Measurements from ENCODE around the gene MRPL46. TPM values are rescaled to one million over a fixed set of nuclear protein-coding genes. Genes with fewer than 3 reads are reported as not detected.
A peak's percentile ranks its signal among the peaks of the same experiment; 100 is the strongest.

MRPL46 gene
- total RNA-seq, 6 donors from 2014 or later = 8.7 to 23.1 (median 17.6) TPM

DNA sequence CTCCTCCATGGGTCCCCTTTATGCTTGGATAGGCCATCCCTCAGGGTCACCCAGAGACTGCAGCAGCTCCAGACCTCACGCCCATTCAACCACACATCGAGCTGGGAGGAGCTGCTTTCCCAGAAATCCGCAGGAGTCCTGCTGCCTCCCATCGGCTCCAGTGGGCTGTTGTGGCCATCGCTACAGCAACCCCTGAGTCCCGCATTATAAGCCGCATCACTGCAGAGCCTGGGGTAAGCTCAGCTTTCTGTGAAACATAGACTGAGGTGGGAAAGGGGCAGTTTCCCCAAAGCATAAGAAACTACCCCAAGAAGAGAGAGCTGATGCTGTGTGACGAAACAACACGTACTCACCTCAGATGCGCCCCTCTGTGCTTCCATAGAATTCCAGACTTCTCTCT is 35.7 kb downstream of the MRPL46 start:
- no peaks in the 10 kb centered on the region for H3K9me3 ChIP-seq
- H3K4me3 ChIP-seq = no peak overlapping the region
- TF ChIP-seq EP300 (IDR thresholded peaks at IDR 0.05) (no peak), POLR2A (IDR thresholded peaks at IDR 0.05) (no peak), POLR2AphosphoS5 (IDR thresholded peaks at IDR 0.05) (no peak)
- TF ChIP-seq, protein P1, sequence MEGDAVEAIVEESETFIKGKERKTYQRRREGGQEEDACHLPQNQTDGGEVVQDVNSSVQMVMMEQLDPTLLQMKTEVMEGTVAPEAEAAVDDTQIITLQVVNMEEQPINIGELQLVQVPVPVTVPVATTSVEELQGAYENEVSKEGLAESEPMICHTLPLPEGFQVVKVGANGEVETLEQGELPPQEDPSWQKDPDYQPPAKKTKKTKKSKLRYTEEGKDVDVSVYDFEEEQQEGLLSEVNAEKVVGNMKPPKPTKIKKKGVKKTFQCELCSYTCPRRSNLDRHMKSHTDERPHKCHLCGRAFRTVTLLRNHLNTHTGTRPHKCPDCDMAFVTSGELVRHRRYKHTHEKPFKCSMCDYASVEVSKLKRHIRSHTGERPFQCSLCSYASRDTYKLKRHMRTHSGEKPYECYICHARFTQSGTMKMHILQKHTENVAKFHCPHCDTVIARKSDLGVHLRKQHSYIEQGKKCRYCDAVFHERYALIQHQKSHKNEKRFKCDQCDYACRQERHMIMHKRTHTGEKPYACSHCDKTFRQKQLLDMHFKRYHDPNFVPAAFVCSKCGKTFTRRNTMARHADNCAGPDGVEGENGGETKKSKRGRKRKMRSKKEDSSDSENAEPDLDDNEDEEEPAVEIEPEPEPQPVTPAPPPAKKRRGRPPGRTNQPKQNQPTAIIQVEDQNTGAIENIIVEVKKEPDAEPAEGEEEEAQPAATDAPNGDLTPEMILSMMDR (IDR thresholded peaks at IDR 0.05) = no peak
- WGBS, 2 donors = 80 to 86% methylated on average over 5 to 10 of the region's 10 CpGs
- no peak for DNase-seq
- no peaks in the 10 kb centered on the region for H3K27me3 ChIP-seq
- no peak for ATAC-seq (ENCODE audit: low FRiP score in 2 of 2)
- no peak overlapping the region for H3K27ac ChIP-seq
- no peaks in the 10 kb centered on the region for H3K36me3 ChIP-seq
- H3K4me1 ChIP-seq = no peaks in the 10 kb centered on the region

DNA sequence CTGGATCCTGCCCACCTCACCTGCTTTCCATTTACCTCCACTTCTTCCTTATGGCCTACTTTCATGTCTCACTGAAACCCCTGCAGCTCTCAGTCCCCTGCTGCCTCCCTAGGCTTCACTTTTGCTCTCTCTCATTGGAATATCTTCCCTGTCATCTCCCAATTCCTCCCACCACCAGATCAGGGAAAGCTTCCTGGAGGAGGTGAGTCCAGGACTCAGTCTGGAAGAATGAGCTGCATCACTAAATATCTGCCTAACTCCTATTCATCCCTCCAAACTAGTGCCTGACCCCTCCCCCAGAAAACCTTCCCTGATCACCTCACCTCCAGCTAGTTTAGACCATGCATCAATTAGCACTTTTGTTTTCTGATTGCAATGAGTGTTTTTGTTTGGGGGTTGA is 37.1 kb downstream of the MRPL46 start:
- no peak for ATAC-seq (ENCODE audit: low FRiP score in 2 of 2)
- no peak overlapping the region for H3K4me3 ChIP-seq
- TF ChIP-seq POLR2A (IDR thresholded peaks at IDR 0.05) (no peak), POLR2AphosphoS5 (IDR thresholded peaks at IDR 0.05) (no peak), EP300 (IDR thresholded peaks at IDR 0.05) (no peak)
- TF ChIP-seq, protein P1 (IDR thresholded peaks at IDR 0.05) = no peak

DNA sequence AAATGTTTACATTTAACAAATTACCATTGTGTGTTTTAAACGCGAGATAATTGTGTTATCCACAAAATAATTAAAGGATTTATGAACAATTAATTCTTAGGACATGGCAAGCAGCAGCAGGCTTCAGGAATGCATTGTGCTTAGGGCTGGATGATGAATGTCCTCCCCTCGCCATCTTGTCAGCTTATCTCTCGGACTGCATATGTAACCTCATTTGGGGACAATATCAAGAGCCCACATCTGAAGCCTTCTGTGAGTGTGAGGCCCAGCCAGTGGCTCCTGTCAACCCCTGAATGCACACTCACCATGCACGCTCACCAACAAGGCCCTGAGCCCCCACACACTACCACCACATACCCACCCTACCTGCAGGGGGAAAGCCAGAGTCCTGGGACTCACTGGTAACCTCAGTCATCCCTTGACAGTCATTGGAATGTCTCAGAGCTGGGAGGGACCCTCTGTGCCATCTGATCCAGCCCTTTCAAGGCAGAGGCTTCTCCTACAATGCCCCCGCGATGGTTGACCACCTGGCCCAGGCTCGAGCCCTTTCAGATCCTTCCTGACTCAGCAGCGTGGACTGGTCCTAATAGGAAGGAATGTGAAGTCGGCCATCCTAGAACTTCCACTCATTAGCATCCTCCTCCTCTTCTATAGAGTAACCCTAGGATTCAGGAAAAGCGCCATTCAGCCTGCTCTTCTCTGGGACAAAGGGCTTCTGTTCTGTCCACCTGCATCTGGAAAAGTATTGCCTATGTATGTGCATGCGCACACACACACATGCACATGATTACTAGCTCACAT is 38.2 kb downstream of the MRPL46 start:
- H3K27me3 ChIP-seq = no peaks in the 10 kb centered on the region
- H3K36me3 ChIP-seq = no peaks in the 10 kb centered on the region
- no peak for TF ChIP-seq POLR2AphosphoS5 (IDR thresholded peaks at IDR 0.05)
- TF ChIP-seq EP300 (IDR thresholded peaks at IDR 0.05) = no peak
- TF ChIP-seq, protein P1 (IDR thresholded peaks at IDR 0.05) = no peak
- no peak for TF ChIP-seq POLR2A (IDR thresholded peaks at IDR 0.05)
- 80 to 82% methylated on average over 11 to 12 of the region's 12 CpGs for WGBS, 2 donors
- no peak overlapping the region for H3K27ac ChIP-seq
- H3K4me1 ChIP-seq = no peaks in the 10 kb centered on the region
- ATAC-seq (ENCODE audit: low FRiP score in 2 of 2) = peak in 1 of 2 donors; percentile 36
- no peaks in the 10 kb centered on the region for H3K9me3 ChIP-seq
- no peak overlapping the region for H3K4me3 ChIP-seq
- DNase-seq = no peak

More for the DNA sequence above, 37.1 kb downstream of the MRPL46 start:
- Histone ChIP-seq H3K4me1 (no peaks in the 10 kb centered on the region), H3K36me3 (no peaks in the 10 kb centered on the region), H3K27me3 (no peaks in the 10 kb centered on the region), H3K27ac (no peak overlapping the region), H3K9me3 (no peaks in the 10 kb centered on the region)
- DNase-seq = no peak

DNA sequence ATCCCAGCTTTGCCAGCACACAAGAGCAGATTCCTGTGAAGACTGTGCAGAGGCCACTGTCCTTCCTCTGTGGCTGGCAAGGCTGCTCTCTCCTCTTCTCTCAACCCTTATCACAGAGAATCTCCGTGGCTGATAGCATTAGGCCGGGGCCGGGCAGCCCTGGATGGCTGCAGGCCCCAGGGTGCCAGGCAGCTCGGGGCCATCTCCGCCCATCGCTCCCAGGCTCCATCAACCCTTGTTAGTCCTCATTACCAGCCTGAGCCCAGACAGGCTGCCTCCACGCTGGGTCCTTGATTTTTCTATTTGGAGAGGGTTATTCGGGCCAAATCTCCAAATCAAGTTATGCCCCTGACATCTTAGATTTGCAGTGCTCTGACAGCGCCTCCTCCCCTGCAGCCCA is 39.1 kb downstream of the MRPL46 start:
- no peak overlapping the region for H3K4me3 ChIP-seq
- no peaks in the 10 kb centered on the region for H3K4me1 ChIP-seq
- no peaks in the 10 kb centered on the region for H3K9me3 ChIP-seq
- H3K27me3 ChIP-seq = no peaks in the 10 kb centered on the region
- TF ChIP-seq POLR2A (IDR thresholded peaks at IDR 0.05) (no peak), POLR2AphosphoS5 (IDR thresholded peaks at IDR 0.05) (no peak), EP300 (IDR thresholded peaks at IDR 0.05) (no peak)
- TF ChIP-seq, protein P1 (IDR thresholded peaks at IDR 0.05) = no peak
- 61 to 75% methylated on average over 5 to 9 of the region's 9 CpGs for WGBS, 2 donors
- DNase-seq = peak in 1 of 2 donors; percentile 24
- no peaks in the 10 kb centered on the region for H3K36me3 ChIP-seq
- ATAC-seq (ENCODE audit: low FRiP score in 2 of 2) = no peak
- H3K27ac ChIP-seq = no peak overlapping the region

DNA sequence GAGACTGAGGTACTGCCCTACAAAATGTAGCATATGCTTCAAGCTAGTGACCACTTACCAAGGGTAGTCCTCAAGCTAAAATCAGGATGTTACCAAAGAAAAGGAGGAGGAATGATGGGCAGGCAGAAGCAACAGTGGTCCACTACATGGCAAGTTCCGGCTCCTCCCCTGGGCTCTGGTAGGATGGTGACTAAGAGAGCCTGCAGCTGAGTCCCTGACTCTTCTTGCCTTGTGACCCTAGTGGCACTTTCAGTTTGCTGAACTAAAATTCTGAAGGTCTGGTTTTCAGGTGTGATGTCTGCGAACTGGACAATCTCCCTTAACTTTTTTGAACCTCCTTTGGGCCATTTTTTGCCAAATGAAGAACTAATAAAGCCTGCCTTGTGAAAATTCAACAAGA is 40.9 kb downstream of the MRPL46 start:
- Histone ChIP-seq H3K4me1 (no peaks in the 10 kb centered on the region), H3K4me3 (no peak overlapping the region), H3K9me3 (no peaks in the 10 kb centered on the region), H3K27me3 (no peaks in the 10 kb centered on the region), H3K36me3 (no peaks in the 10 kb centered on the region), H3K27ac (no peak overlapping the region)
- no peak for ATAC-seq (ENCODE audit: low FRiP score in 2 of 2)
- no peak for DNase-seq
- 60 to 67% methylated on average over 2 of the region's 2 CpGs for WGBS, 2 donors
- no peak for TF ChIP-seq EP300 (IDR thresholded peaks at IDR 0.05)
- TF ChIP-seq POLR2AphosphoS5 (IDR thresholded peaks at IDR 0.05) = no peak
- TF ChIP-seq, protein P1 (IDR thresholded peaks at IDR 0.05) = no peak
- TF ChIP-seq POLR2A (IDR thresholded peaks at IDR 0.05) = no peak

All from upper lobe of left lung (tissue), 6 donors.